ENCODE results near the gene SEPTIN12. TPM values are rescaled to one million over a fixed set of nuclear protein-coding genes. Genes with fewer than 3 reads are reported as not detected.

The SEPTIN12 gene
- total and polyA plus RNA-seq, 2 donors (not counting 3 experiments of a cell fraction or from before 2014, with no cell fraction given) = not detected

DNA sequence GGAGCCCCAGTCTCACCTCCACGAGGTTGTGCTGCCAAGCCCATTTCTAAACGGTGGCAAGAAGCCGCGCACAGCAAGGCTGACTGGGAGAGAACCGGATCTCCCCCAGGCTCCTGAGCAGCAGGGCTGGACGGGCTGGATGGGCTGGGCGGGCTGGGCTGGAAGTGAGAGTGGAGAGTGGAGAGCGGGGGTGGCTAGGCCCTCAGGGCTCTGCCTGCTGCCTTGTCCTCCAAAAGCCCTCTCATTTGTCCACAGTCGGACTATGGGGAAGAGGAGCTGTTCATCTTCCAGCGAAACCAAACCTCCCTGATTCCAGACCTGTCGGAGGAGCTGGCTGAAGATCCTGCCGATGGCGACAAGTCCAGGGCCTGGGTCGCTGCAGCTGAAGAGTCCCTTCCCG lies 50.6 kb downstream of the SEPTIN12 start:
- dilution Hi-C loops (cut with MboI; ENCODE audit: extremely low pct_ligation_motif_present, low sequenced_read_pairs) (no loop called here), intact Hi-C loops (cut with micrococcal nuclease) (no loop called here)
- H3K36me3 ChIP-seq (ENCODE audit: control insufficient read depth in 2 of 2, extremely low read depth in 1 of 2, insufficient read depth in 2 of 2, low read length in 2 of 2) = no peaks in the 10 kb centered on the region
- H4K20me1 ChIP-seq (replicated peaks; ENCODE audit: control insufficient read depth, extremely low read depth, insufficient read depth, low read length) = no peaks in the 10 kb centered on the region
- H3K27me3 ChIP-seq (ENCODE audit: control insufficient read depth in 2 of 2, insufficient read depth in 2 of 2, low read length in 2 of 2) = no peaks in the 10 kb centered on the region
- ChIA-PET CTCF (no interaction called here), POLR2A (no interaction called here)
- no peak overlapping the region for H3K27ac ChIP-seq (ENCODE audit: insufficient read depth, low read depth, low read length)
- no TSS peak for BruUV-seq (replicated peaks)
- H2AFZ ChIP-seq (ENCODE audit: low read depth, low read length) = no peak overlapping the region
- H3K79me2 ChIP-seq (ENCODE audit: control insufficient read depth, insufficient read depth, low read length) = peaks cover 3% of the 10 kb centered on the region
- peaks cover 5% of the 10 kb centered on the region for H3K4me1 ChIP-seq (ENCODE audit: control insufficient read depth, extremely low read depth, insufficient read depth, low read length)
- H3K4me2 ChIP-seq (ENCODE audit: insufficient read depth, low read length) = no peak overlapping the region
- no peak overlapping the region for H3K4me3 ChIP-seq (replicated peaks in 1 of 3; ENCODE audit: insufficient read depth in 1 of 3, low read depth in 1 of 3, low read length in 3 of 3)
- H3K9me3 ChIP-seq (replicated peaks; ENCODE audit: control insufficient read depth, insufficient read depth, low read length) = no peaks in the 10 kb centered on the region
- FAIRE-seq (no peak), DNase-seq (ENCODE audit: low read depth, low spot score) (no peak)
- TF ChIP-seq FOS (IDR thresholded peaks at IDR 0.05; ENCODE audit: borderline replicate concordance, insufficient read depth, low read length) (no peak), MYC (IDR thresholded peaks at IDR 0.05; ENCODE audit: low read depth, low read length) (no peak), POLR2A (IDR thresholded peaks at IDR 0.05; ENCODE audit: low read depth, low read length) (no peak), EZH2 (IDR thresholded peaks at IDR 0.05; ENCODE audit: borderline replicate concordance, low read depth, low read length, severe bottlenecking) (no peak), POLR2AphosphoS5 (IDR thresholded peaks at IDR 0.05; ENCODE audit: insufficient read depth, low read depth, low read length) (no peak), GATA2 (IDR thresholded peaks at IDR 0.05; ENCODE audit: insufficient read depth, insufficient read length, low read depth, low read length) (no peak), JUN (IDR thresholded peaks at IDR 0.05; ENCODE audit: borderline replicate concordance, insufficient read depth, insufficient read length, low read depth) (no peak)
- TF ChIP-seq, protein P1, sequence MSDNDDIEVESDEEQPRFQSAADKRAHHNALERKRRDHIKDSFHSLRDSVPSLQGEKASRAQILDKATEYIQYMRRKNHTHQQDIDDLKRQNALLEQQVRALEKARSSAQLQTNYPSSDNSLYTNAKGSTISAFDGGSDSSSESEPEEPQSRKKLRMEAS (IDR thresholded peaks at IDR 0.05; ENCODE audit: insufficient read depth, insufficient read length) = no peak
- H3K9me1 ChIP-seq (replicated peaks; ENCODE audit: control insufficient read depth, extremely low read depth, insufficient read depth, low read length) = no peaks in the 10 kb centered on the region
- H3K9ac ChIP-seq (replicated peaks; ENCODE audit: extremely low read depth, insufficient read depth, low read length) = no peak overlapping the region

DNA sequence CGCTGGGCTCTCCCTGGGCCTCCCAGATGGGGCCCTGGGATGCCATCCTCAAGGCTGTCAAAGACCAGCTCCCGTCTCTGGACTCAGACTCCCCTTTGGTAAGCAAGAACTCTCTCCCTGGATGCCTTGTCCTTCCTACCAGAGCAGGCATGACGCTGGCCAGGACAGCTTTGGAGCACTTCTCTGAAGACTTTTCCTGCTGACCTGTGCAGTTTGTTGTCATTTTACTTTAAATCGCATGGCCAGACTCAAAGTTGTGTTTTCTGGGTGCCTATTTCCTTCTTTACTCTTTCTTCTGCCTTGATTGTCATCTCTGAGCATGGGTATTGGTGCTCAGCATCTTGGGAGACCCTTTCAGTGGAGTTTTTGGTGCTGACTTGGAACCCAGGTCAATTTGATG lies 51.6 kb downstream of the SEPTIN12 start:
- H3K9me3 ChIP-seq (replicated peaks; ENCODE audit: control insufficient read depth, insufficient read depth, low read length) = no peaks in the 10 kb centered on the region
- no peak overlapping the region for H3K4me3 ChIP-seq (replicated peaks in 1 of 3; ENCODE audit: insufficient read depth in 1 of 3, low read depth in 1 of 3, low read length in 3 of 3)
- H3K79me2 ChIP-seq (ENCODE audit: control insufficient read depth, insufficient read depth, low read length) = peaks cover 9% of the 10 kb centered on the region
- dilution Hi-C loops (cut with MboI; ENCODE audit: extremely low pct_ligation_motif_present, low sequenced_read_pairs) (no loop called here), intact Hi-C loops (cut with micrococcal nuclease) (no loop called here)
- H3K36me3 ChIP-seq (ENCODE audit: control insufficient read depth in 2 of 2, extremely low read depth in 1 of 2, insufficient read depth in 2 of 2, low read length in 2 of 2) = no peaks in the 10 kb centered on the region
- no peaks in the 10 kb centered on the region for H4K20me1 ChIP-seq (replicated peaks; ENCODE audit: control insufficient read depth, extremely low read depth, insufficient read depth, low read length)
- TF ChIP-seq MYC (IDR thresholded peaks at IDR 0.05; ENCODE audit: low read depth, low read length) (no peak), JUN (IDR thresholded peaks at IDR 0.05; ENCODE audit: borderline replicate concordance, insufficient read depth, insufficient read length, low read depth) (no peak), POLR2AphosphoS5 (IDR thresholded peaks at IDR 0.05; ENCODE audit: insufficient read depth, low read depth, low read length) (no peak), EZH2 (IDR thresholded peaks at IDR 0.05; ENCODE audit: borderline replicate concordance, low read depth, low read length, severe bottlenecking) (no peak)
- H3K27me3 ChIP-seq (ENCODE audit: control insufficient read depth in 2 of 2, insufficient read depth in 2 of 2, low read length in 2 of 2) = no peaks in the 10 kb centered on the region
- no peak overlapping the region for H3K27ac ChIP-seq (ENCODE audit: insufficient read depth, low read depth, low read length)
- DNase-seq (ENCODE audit: low read depth, low spot score) (no peak), FAIRE-seq (no peak)
- no peaks in the 10 kb centered on the region for H3K9me1 ChIP-seq (replicated peaks; ENCODE audit: control insufficient read depth, extremely low read depth, insufficient read depth, low read length)
- CTCF ChIA-PET = no interaction called here
- no TSS peak for BruUV-seq (replicated peaks)
- peaks cover 5% of the 10 kb centered on the region for H3K4me1 ChIP-seq (ENCODE audit: control insufficient read depth, extremely low read depth, insufficient read depth, low read length)
- no peak overlapping the region for H2AFZ ChIP-seq (ENCODE audit: low read depth, low read length)
- H3K4me2 ChIP-seq (ENCODE audit: insufficient read depth, low read length) = no peak overlapping the region
- H3K9ac ChIP-seq (replicated peaks; ENCODE audit: extremely low read depth, insufficient read depth, low read length) = no peak overlapping the region
- POLR2A ChIA-PET = no interaction called here

Measured in endothelial cell of umbilical vein (primary cell).